ENCODE results near the gene FASN. TPM values are rescaled to one million over a fixed set of nuclear protein-coding genes. Genes with fewer than 3 reads are reported as not detected.

The FASN gene
- total RNA-seq, 6 donors from 2014 or later: 191 to 805 (median 577) TPM

DNA sequence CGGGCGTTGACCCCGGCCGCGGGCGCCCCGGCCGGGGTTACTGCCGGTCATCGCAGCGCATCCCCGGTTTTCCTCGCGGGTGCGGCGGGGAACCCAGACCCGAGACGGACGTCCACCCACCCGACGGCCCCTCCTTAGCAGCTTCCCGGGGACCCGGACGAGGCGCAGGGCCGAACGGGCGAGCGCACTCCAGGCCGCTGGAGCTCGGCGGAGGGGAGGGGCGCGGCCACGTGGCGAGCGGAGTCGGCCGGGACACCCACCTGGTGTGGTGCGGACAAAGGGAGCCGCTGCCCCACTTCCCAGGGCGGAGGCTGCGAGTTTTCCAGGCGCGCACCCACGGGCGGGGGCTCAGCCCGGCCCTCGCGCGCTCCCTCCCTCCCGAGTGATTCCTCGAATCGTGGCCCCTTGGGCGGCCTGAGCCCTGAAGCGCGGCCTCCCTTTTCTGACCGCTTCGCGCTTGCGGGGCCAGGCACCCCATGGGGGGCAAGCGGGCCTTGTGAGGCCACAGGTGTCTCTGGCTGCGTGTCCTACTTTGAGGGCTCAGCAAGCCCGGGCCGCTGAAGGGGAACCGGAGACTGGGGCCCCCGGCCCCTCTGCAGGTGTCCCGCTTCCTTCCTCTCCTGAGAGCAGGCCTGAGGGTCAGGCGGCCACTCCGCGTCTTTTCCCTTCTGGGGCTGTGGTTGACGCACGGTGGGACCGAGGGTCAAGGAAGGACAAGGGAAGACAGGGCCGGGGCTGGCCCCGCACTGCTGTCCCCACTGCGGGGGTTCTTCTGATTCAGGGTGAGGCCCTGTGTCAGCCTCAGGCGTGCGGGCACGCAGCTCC is 1.1 kb upstream of the FASN start:
- H3K4me1 ChIP-seq: peaks cover 25 to 74% (median 54%) of the 10 kb centered on the region in 4 donors
- no peaks in the 10 kb centered on the region for H3K27me3 ChIP-seq
- no peak for TF ChIP-seq POLR2A (IDR thresholded peaks at IDR 0.05)
- TF ChIP-seq EP300 (IDR thresholded peaks at IDR 0.05): no peak
- no peak for TF ChIP-seq POLR2AphosphoS5 (IDR thresholded peaks at IDR 0.05)
- TF ChIP-seq, protein P1, sequence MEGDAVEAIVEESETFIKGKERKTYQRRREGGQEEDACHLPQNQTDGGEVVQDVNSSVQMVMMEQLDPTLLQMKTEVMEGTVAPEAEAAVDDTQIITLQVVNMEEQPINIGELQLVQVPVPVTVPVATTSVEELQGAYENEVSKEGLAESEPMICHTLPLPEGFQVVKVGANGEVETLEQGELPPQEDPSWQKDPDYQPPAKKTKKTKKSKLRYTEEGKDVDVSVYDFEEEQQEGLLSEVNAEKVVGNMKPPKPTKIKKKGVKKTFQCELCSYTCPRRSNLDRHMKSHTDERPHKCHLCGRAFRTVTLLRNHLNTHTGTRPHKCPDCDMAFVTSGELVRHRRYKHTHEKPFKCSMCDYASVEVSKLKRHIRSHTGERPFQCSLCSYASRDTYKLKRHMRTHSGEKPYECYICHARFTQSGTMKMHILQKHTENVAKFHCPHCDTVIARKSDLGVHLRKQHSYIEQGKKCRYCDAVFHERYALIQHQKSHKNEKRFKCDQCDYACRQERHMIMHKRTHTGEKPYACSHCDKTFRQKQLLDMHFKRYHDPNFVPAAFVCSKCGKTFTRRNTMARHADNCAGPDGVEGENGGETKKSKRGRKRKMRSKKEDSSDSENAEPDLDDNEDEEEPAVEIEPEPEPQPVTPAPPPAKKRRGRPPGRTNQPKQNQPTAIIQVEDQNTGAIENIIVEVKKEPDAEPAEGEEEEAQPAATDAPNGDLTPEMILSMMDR (IDR thresholded peaks at IDR 0.05): no peak

DNA sequence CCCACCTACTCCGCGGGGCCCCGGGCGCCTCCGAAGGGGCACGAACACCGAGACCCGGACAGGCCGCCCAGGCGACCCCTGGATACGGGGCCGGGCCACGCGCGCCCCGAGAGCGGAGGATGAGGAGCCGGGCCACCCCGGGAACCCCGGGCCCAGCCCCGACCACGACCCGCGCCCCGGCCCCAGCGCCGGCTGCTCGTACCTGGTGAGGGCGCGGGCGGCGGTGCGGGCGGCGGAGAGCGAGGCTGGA is 192 bp downstream of the FASN start:
- H3K4me3 ChIP-seq: peak overlapping the region; percentile 68 to 95 (median 87)
- H3K36me3 ChIP-seq: peaks cover 11 to 34% (median 33%) of the 10 kb centered on the region in 4 donors
- no peak for DNase-seq
- no peak for TF ChIP-seq POLR2AphosphoS5 (IDR thresholded peaks at IDR 0.05)
- no peak for TF ChIP-seq POLR2A (IDR thresholded peaks at IDR 0.05)
- no peak for TF ChIP-seq EP300 (IDR thresholded peaks at IDR 0.05)
- TF ChIP-seq, protein P1 (IDR thresholded peaks at IDR 0.05): no peak
- ATAC-seq (ENCODE audit: low FRiP score in 2 of 2): no peak
- H3K4me1 ChIP-seq: peaks cover 18 to 74% (median 43%) of the 10 kb centered on the region in 4 donors
- peak overlapping the region; percentile 95 to 99 (median 97) for H3K27ac ChIP-seq
- WGBS, 2 donors: 0% methylated on average over 1 of the region's 36 CpGs; no CpG with 5 or more reads in 1 of the 2 donors
- H3K27me3 ChIP-seq: no peaks in the 10 kb centered on the region
- no peaks in the 10 kb centered on the region for H3K9me3 ChIP-seq

More for the DNA sequence above, 1.1 kb upstream of the FASN start:
- DNase-seq (no peak), ATAC-seq (ENCODE audit: low FRiP score in 2 of 2) (peak in 1 of 2 donors; percentile 29)
- H3K9me3 ChIP-seq: no peaks in the 10 kb centered on the region
- 16 to 35% methylated on average over 19 to 27 of the region's 80 CpGs for WGBS, 2 donors
- H3K36me3 ChIP-seq: peaks cover 0 to 21% (median 20%) of the 10 kb centered on the region in 4 donors
- H3K27ac ChIP-seq: peak overlapping the region; percentile 95 to 99 (median 97)
- peak overlapping the region; percentile 45 to 95 (median 80) for H3K4me3 ChIP-seq

DNA sequence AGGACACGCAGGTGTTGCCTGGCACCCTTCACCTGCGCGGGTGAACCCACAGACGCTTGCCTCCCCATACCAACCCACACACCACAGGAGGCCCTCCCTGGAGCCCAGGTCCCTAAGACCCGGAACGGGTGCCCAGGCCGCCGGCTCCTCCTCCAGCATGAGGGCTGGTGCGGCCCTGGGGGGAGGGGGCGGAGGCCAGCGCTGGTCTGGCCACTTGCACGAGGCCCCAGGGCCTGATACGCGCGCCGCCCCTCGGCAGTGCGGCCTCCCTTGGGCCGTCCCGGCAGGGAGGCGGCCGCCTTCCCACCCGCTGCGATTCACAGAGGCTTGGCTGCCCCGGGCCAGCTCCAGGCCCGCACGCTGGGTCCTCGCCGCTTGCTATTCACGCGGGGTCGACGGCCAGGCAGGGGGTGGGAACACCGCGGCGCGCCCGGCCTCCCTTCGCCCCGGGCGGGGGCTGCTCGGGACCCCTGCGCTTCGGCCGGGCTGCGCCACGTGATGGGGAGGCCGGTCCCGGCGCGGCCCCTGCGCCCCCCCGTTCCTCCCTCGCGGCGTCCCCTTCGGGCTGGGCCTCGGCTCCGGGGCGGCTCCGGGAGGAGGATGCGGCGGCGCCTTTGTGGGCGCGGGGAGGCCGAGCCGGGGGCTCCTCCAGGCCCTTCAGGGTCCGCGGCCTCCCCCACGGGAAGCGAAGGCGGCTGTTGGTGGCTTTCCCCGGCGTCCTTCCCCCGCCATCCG is 685 bp downstream of the FASN start:
- no peaks in the 10 kb centered on the region for H3K27me3 ChIP-seq
- peak overlapping the region; percentile 68 to 95 (median 87) for H3K4me3 ChIP-seq
- 2 to 7% methylated on average over 19 to 49 of the region's 77 CpGs for WGBS, 2 donors
- peak in 1 of 2 donors; percentile 6 for ATAC-seq (ENCODE audit: low FRiP score in 2 of 2)
- peak overlapping the region; percentile 95 to 99 (median 97) for H3K27ac ChIP-seq
- H3K36me3 ChIP-seq: peaks cover 14 to 39% (median 38%) of the 10 kb centered on the region in 4 donors
- DNase-seq: peak in 1 of 2 donors; percentile 92
- peak in 1 of 2 donors; percentile 27 for TF ChIP-seq POLR2AphosphoS5 (IDR thresholded peaks at IDR 0.05)
- TF ChIP-seq POLR2A (IDR thresholded peaks at IDR 0.05): no peak
- H3K4me1 ChIP-seq: peaks cover 18 to 72% (median 41%) of the 10 kb centered on the region in 4 donors
- H3K9me3 ChIP-seq: no peaks in the 10 kb centered on the region

DNA sequence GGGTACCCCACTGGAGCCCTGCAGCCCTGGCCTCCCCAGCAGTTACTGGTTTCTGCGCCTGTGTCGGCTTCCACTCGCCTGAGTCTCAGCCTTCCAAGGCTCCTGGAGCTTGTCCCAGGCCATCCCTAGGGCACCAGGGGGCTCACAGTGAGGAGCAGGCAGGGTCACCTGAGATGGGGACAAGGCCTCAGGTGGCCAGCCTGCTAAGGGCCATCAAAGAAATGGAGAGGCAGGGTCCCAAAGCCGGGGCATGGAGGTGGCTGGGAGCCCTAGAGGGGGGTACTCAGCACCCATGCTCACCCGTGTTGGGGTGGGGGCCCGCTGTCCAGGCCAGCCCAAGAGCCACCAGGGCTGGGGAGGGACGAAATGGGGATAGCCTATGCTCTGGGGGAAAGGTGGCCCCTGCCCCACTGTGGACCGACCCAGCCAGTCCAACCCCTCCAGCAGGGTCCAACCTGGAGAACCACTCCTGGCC is 1.3 kb downstream of the FASN start:
- ATAC-seq (ENCODE audit: low FRiP score in 2 of 2) (no peak), DNase-seq (no peak)
- 65 to 80% methylated on average over 3 to 7 of the region's 8 CpGs for WGBS, 2 donors
- Histone ChIP-seq H3K27ac (peak overlapping the region; percentile 95 to 99 (median 97)), H3K36me3 (peaks cover 20 to 45% (median 44%) of the 10 kb centered on the region in 4 donors), H3K9me3 (no peaks in the 10 kb centered on the region), H3K4me1 (peaks cover 18 to 75% (median 40%) of the 10 kb centered on the region in 4 donors), H3K4me3 (peak overlapping the region; percentile 68 to 95 (median 87)), H3K27me3 (no peaks in the 10 kb centered on the region)
- TF ChIP-seq POLR2AphosphoS5 (IDR thresholded peaks at IDR 0.05): no peak
- peak in 1 of 4 donors; percentile 12 for TF ChIP-seq POLR2A (IDR thresholded peaks at IDR 0.05)

DNA sequence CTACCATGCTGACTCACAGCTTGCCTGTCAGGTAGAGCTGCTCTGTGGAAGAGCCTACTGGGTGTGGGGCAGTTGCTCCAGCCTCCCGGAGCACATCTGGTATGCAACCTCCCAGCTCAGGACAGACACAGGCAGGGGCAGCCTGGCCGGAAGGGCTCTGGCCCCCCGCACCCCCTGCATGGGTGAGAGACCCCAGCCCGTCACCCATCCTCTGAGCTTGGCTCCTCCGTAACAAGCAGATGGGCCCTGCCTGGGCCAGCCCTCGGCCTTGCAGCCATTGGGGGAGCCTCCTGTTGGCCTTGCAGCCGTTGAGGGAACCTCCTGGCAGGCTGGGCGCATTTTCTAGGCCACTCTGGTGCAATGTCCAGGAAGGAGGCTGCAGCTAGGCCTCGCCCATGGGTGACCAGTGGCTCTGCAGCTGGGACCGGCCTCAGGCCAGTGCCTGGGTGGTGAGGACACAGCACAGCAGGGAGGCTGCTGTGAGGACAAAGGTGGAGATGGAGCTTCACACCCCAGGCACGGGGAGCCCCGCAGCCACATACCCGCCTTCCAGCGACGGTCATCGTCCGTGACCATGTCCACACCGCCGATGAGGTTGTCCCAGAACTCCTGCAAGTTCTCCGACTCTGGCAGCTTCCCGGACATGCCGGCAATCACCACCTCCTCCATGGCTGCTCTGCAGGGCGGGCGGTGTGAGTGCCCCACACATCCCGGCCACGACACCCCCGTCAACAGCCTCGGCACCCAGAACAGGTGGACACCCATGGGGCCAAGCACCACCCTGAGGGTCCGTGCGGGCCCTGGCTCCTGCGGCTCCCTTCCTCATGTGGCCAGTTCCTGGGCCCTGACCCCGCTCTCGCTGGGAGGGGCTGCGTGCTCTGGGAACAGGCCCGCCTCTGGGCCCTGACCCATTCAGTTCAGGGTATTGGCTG is 2.0 kb downstream of the FASN start:
- Histone ChIP-seq H3K4me1 (peaks cover 18 to 68% (median 36%) of the 10 kb centered on the region in 4 donors), H3K27ac (peak overlapping the region in 2 of 4 donors; percentile 95 to 96), H3K27me3 (no peaks in the 10 kb centered on the region), H3K4me3 (peak overlapping the region in 3 of 4 donors; percentile 68 to 95 (median 92)), H3K36me3 (peaks cover 21 to 52% (median 51%) of the 10 kb centered on the region in 4 donors), H3K9me3 (no peaks in the 10 kb centered on the region)
- ATAC-seq (ENCODE audit: low FRiP score in 2 of 2) (no peak), DNase-seq (peak in 1 of 2 donors; percentile 80)
- TF ChIP-seq POLR2AphosphoS5 (IDR thresholded peaks at IDR 0.05) (no peak), EP300 (IDR thresholded peaks at IDR 0.05) (no peak), POLR2A (IDR thresholded peaks at IDR 0.05) (peak in 1 of 4 donors; percentile 37)
- WGBS, 2 donors: 80 to 91% methylated on average over 7 to 34 of the region's 35 CpGs
